ENCODE data around the gene MPP2.

MPP2 gene

DNA sequence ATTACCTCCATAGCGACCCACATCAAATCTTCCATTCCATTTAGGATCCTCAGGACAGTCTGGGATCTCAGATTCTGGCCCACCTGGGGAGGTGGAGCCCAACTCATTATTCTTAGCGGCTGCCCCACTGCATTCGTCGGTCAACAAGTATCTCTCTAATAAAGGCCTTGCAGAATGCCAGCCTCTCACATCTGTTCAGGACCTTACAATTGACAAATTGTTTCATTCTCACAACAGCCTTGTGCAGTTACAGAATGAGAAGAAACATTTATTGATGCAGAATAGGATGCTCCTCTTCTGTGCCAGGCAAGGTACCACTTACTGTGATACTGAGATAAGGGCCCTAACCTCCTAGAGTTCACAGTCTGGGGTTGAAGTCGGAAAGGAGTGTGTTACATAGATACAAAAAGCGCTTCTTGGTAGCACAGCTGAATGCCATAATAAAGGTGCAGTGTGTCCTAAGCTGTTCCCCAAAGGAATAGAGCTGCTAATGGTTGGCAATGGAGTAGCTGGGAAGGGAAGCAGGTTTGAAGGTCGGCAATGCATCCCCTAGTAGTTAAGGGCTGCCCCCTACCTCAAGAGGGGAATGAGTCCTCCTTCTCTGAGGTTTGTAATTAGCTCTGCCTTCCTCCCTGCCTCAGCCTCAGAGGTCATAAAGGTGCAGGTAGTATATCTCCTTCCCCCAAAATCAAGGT lies 2.3 kb upstream of the MPP2 start:
- Histone ChIP-seq H3F3A (ENCODE audit: insufficient read depth) (no peaks in the 10 kb centered on the region), H3K27me3 (ENCODE audit: low read length) (no peaks in the 10 kb centered on the region), H2AFZ (ENCODE audit: low read depth, low read length, severe bottlenecking) (no peak overlapping the region), H3K4me2 (ENCODE audit: low read depth, low read length, poor library complexity, severe bottlenecking) (no peak overlapping the region), H3K36me3 (ENCODE audit: low read length) (no peaks in the 10 kb centered on the region), H3K27ac (ENCODE audit: low read depth, low read length) (no peak overlapping the region), H3K79me2 (ENCODE audit: insufficient read depth, low read length) (no peaks in the 10 kb centered on the region), H4K20me1 (ENCODE audit: low read depth, low read length) (no peaks in the 10 kb centered on the region), H3K4me3 (ENCODE audit: insufficient read depth, low read length, poor library complexity, severe bottlenecking) (no peak overlapping the region), H3K9me3 (ENCODE audit: insufficient read depth, low read length) (no peaks in the 10 kb centered on the region), H3K9me2 (replicated peaks; ENCODE audit: insufficient read depth, low read length) (no peaks in the 10 kb centered on the region), H3K9ac (ENCODE audit: low read length) (no peak overlapping the region)
- TF ChIP-seq, protein P1, sequence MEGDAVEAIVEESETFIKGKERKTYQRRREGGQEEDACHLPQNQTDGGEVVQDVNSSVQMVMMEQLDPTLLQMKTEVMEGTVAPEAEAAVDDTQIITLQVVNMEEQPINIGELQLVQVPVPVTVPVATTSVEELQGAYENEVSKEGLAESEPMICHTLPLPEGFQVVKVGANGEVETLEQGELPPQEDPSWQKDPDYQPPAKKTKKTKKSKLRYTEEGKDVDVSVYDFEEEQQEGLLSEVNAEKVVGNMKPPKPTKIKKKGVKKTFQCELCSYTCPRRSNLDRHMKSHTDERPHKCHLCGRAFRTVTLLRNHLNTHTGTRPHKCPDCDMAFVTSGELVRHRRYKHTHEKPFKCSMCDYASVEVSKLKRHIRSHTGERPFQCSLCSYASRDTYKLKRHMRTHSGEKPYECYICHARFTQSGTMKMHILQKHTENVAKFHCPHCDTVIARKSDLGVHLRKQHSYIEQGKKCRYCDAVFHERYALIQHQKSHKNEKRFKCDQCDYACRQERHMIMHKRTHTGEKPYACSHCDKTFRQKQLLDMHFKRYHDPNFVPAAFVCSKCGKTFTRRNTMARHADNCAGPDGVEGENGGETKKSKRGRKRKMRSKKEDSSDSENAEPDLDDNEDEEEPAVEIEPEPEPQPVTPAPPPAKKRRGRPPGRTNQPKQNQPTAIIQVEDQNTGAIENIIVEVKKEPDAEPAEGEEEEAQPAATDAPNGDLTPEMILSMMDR (IDR thresholded peaks at IDR 0.05; ENCODE audit: insufficient read depth, low read length, poor library complexity, severe bottlenecking), result no peak
- TF ChIP-seq EZH2phosphoT487 (conservative IDR thresholded peaks at IDR 0.05; ENCODE audit: low read length), result no peak

DNA sequence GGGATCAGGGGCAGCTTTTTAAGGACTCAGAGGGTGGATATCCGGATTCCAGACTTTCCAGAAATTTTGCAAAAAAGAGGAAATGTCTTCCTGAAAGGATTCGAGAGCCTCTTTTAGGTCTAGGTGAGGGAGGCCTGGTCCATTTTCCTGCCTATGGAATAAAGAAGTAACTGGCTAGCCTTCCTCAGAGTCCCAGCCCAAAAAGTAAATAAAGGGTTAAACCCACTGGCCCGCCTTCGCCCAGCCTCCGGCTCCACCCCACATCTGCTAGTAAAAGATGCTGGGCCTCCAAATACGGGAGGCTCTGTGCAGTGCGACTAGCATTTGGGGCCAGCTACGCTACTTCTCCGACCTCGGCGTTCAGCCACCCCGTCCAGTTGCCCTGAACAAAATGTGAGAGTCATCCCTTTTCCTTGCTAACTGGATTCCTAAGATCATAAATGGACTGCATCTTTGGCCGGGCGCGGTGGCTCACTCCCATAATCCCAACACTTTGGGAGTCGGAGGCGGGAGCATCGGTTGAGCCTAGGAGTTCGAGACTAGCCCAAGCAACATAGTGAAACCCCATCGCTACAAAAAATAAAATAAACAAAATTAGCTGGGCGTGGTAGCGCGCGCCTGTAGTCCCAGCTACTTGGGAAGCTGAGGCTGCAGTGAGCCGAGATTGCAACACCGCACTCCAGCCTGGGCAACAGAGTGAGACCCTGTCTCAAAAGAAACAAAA lies 824 bp upstream of the MPP2 start:
- Histone ChIP-seq H3K9me3 (ENCODE audit: insufficient read depth, low read length) (no peaks in the 10 kb centered on the region), H3F3A (ENCODE audit: insufficient read depth) (no peaks in the 10 kb centered on the region), H4K20me1 (ENCODE audit: low read depth, low read length) (no peaks in the 10 kb centered on the region), H2AFZ (ENCODE audit: low read depth, low read length, severe bottlenecking) (no peak overlapping the region), H3K4me2 (ENCODE audit: low read depth, low read length, poor library complexity, severe bottlenecking) (no peak overlapping the region), H3K27ac (ENCODE audit: low read depth, low read length) (no peak overlapping the region), H3K9me2 (replicated peaks; ENCODE audit: insufficient read depth, low read length) (no peaks in the 10 kb centered on the region), H3K27me3 (ENCODE audit: low read length) (no peaks in the 10 kb centered on the region), H3K79me2 (ENCODE audit: insufficient read depth, low read length) (no peaks in the 10 kb centered on the region), H3K4me3 (ENCODE audit: insufficient read depth, low read length, poor library complexity, severe bottlenecking) (no peak overlapping the region), H3K36me3 (ENCODE audit: low read length) (no peaks in the 10 kb centered on the region), H3K9ac (ENCODE audit: low read length) (no peak overlapping the region)
- no peak for TF ChIP-seq EZH2phosphoT487 (conservative IDR thresholded peaks at IDR 0.05; ENCODE audit: low read length)
- TF ChIP-seq, protein P1 (IDR thresholded peaks at IDR 0.05; ENCODE audit: insufficient read depth, low read length, poor library complexity, severe bottlenecking), result no peak

DNA sequence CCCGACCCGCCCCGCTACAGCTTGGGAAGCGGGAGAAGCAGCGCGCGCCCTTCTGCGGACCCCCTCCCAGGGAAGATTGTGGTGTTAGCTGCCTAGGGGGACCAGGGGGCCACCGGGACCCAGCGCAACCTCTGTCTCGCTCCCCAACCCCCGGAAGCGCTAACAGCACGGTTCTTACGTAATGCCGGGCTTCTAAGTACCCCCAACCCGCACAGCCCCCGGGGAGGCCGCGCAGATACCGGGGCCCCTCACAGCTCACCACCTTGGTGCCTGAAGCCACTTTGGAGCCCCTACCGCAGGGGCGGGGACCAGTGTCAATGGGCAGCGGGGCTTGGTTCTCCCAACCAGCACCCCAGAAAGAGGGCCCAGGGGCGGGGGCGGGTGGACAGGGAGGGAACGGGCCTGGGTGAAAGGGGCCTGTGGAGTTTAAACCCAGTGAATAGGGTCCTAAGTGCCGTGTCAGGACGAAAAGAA lies 348 bp downstream of the MPP2 start:
- H3K9me3 ChIP-seq (ENCODE audit: insufficient read depth, low read length), result no peaks in the 10 kb centered on the region
- no peak overlapping the region for H2AFZ ChIP-seq (ENCODE audit: low read depth, low read length, severe bottlenecking)
- no peak overlapping the region for H3K27ac ChIP-seq (ENCODE audit: low read depth, low read length)
- H3K36me3 ChIP-seq (ENCODE audit: low read length), result no peaks in the 10 kb centered on the region
- H3K27me3 ChIP-seq (ENCODE audit: low read length), result no peaks in the 10 kb centered on the region
- H3K4me3 ChIP-seq (ENCODE audit: insufficient read depth, low read length, poor library complexity, severe bottlenecking), result no peak overlapping the region
- no peaks in the 10 kb centered on the region for H3F3A ChIP-seq (ENCODE audit: insufficient read depth)
- no peak for TF ChIP-seq EZH2phosphoT487 (conservative IDR thresholded peaks at IDR 0.05; ENCODE audit: low read length)
- TF ChIP-seq, protein P1 (IDR thresholded peaks at IDR 0.05; ENCODE audit: insufficient read depth, low read length, poor library complexity, severe bottlenecking), result no peak
- H3K4me2 ChIP-seq (ENCODE audit: low read depth, low read length, poor library complexity, severe bottlenecking), result no peak overlapping the region
- no peaks in the 10 kb centered on the region for H3K79me2 ChIP-seq (ENCODE audit: insufficient read depth, low read length)
- no peaks in the 10 kb centered on the region for H4K20me1 ChIP-seq (ENCODE audit: low read depth, low read length)
- no peak overlapping the region for H3K9ac ChIP-seq (ENCODE audit: low read length)
- no peaks in the 10 kb centered on the region for H3K9me2 ChIP-seq (replicated peaks; ENCODE audit: insufficient read depth, low read length)
